HEK293 (cell line): ENCODE data around the gene CYREN.

Source experiments
- CTCF ChIA-PET: fragments of 350-600 bp; formaldehyde crosslinking; extraction: SDS; loops from one replicate; lab custom pipeline; 2021; ENCODE audit warnings: antibody characterized with exemption; lab: Yijun Ruan, JAX
- POLR2A ChIA-PET: fragments of 300-600 bp; formaldehyde crosslinking; extraction: SDS; loops from one replicate; lab custom pipeline; 2020; ENCODE audit warnings: antibody characterized with exemption, inconsistent platforms; lab: Yijun Ruan, JAX
- H3K27ac ChIP-seq: fragments of 200-500 bp; sonication (Bioruptor generic); 2 replicates; pipeline ENCODE4 v1.5.1; 2014; ENCODE audit warnings: low read depth, low read length, control low read depth, inconsistent platforms; ENCODE audit errors: extremely low read depth
- H3K36me3 ChIP-seq, 2 experiments: fragments of 200-500 bp in 1 of 2; sonication (Bioruptor generic) in 1 of 2; 1 replicate in 1 of 2; 2 replicates in 1 of 2; pipeline ENCODE4 v1.5.1; 2014 to 2017; ENCODE audit warnings: inconsistent platforms in 2 of 2, low read length in 2 of 2; ENCODE audit not compliant: control insufficient read depth in 2 of 2, insufficient read depth in 1 of 2
- H3K4me1 ChIP-seq: fragments of 200-500 bp; sonication (Bioruptor generic); 2 replicates; pipeline ENCODE4 v1.5.1; 2014; ENCODE audit warnings: mild to moderate bottlenecking, low read length, inconsistent platforms; ENCODE audit not compliant: control insufficient read depth, insufficient read depth
- H3K4me3 ChIP-seq: 2 replicates; pipeline ENCODE4 v1.5.1; 2011; ENCODE audit warnings: low read depth, mild to moderate bottlenecking, control low read depth, low read length, moderate library complexity
- H3K9me3 ChIP-seq: fragments of 200-500 bp; sonication (Bioruptor generic); 2 replicates; pipeline ENCODE4 v1.5.1; 2014; ENCODE audit warnings: low read depth, low read length, inconsistent platforms; ENCODE audit not compliant: control insufficient read depth, insufficient read depth
- AEBP2 ChIP-seq: fragments of 450-650 bp; formaldehyde crosslinking; IDR thresholded peaks from 2 replicates; pipeline ENCODE4 v1.5.1; 2016; ENCODE audit warnings: missing biosample characterization, missing genetic modification characterization, borderline replicate concordance
- HOXD13 ChIP-seq: sonication (generic); formaldehyde crosslinking; IDR thresholded peaks from 2 replicates; pipeline ENCODE4 v1.8.0; 2022; ENCODE audit warnings: missing genetic modification reagents, borderline replicate concordance
- REST ChIP-seq: fragments of 450-650 bp; formaldehyde crosslinking; IDR thresholded peaks from 2 replicates; pipeline ENCODE4 v1.5.1; 2016; ENCODE audit warnings: missing biosample characterization, missing genetic modification characterization
- SP7 ChIP-seq: fragments of 450-650 bp; formaldehyde crosslinking; IDR thresholded peaks from 2 replicates; pipeline ENCODE4 v1.5.1; 2016; ENCODE audit warnings: missing biosample characterization, missing genetic modification characterization
- TRIM28 ChIP-seq: IDR thresholded peaks from 2 replicates; pipeline ENCODE4 v1.6.1; 2011; ENCODE audit warnings: low read length, control low read depth, borderline replicate concordance
- YY1 ChIP-seq: fragments of 450-650 bp; formaldehyde crosslinking; IDR thresholded peaks from 2 replicates; pipeline ENCODE4 v1.5.1; 2018; ENCODE audit warnings: missing biosample characterization, missing genetic modification characterization
- ZBTB10 ChIP-seq: fragments of 450-650 bp; formaldehyde crosslinking; IDR thresholded peaks from 2 replicates; pipeline ENCODE4 v1.5.1; 2016; ENCODE audit warnings: missing biosample characterization, missing genetic modification characterization
- ZBTB11 ChIP-seq: fragments of 450-650 bp; formaldehyde crosslinking; conservative IDR thresholded peaks from 2 replicates; pipeline ENCODE4 v1.5.1; 2016; ENCODE audit warnings: low read depth, missing biosample characterization, missing genetic modification characterization
- ZNF169 ChIP-seq: fragments of 450-650 bp; formaldehyde crosslinking; IDR thresholded peaks from 2 replicates; pipeline ENCODE4 v1.5.1; 2016; ENCODE audit warnings: missing biosample characterization, missing genetic modification characterization
- ZNF175 ChIP-seq: fragments of 450-650 bp; formaldehyde crosslinking; IDR thresholded peaks from 2 replicates; pipeline ENCODE4 v1.5.1; 2016; ENCODE audit warnings: missing biosample characterization, missing genetic modification characterization
- ZNF202 ChIP-seq: fragments of 450-650 bp; formaldehyde crosslinking; IDR thresholded peaks from 2 replicates; pipeline ENCODE4 v1.5.1; 2016; ENCODE audit warnings: missing biosample characterization, missing genetic modification characterization, borderline replicate concordance
- ZNF239 ChIP-seq: fragments of 450-650 bp; formaldehyde crosslinking; IDR thresholded peaks from 2 replicates; pipeline ENCODE4 v1.5.1; 2016; ENCODE audit warnings: missing biosample characterization, missing genetic modification characterization
- ZNF335 ChIP-seq: fragments of 450-650 bp; formaldehyde crosslinking; conservative IDR thresholded peaks from 2 replicates; pipeline ENCODE4 v1.5.1; 2016; ENCODE audit warnings: missing biosample characterization, missing genetic modification characterization
- ZNF585B ChIP-seq: fragments of 450-650 bp; formaldehyde crosslinking; IDR thresholded peaks from 2 replicates; pipeline ENCODE4 v1.5.1; 2016; ENCODE audit warnings: missing biosample characterization, missing genetic modification characterization
- ZNF677 ChIP-seq: fragments of 450-650 bp; IDR thresholded peaks from 2 replicates; pipeline ENCODE4 v1.5.0; 2018; ENCODE audit warnings: missing biosample characterization, mild to moderate bottlenecking, missing genetic modification characterization, moderate library complexity
- ZNF792 ChIP-seq: fragments of 450-650 bp; formaldehyde crosslinking; IDR thresholded peaks from 2 replicates; pipeline ENCODE4 v1.5.1; 2016; ENCODE audit warnings: missing biosample characterization, missing genetic modification characterization

CYREN gene

GRCh38 chr7:135168001-135168400, 2.5 kb downstream of the CYREN start:
- Histone ChIP-seq H3K27ac (no peak overlapping the region), H3K36me3 (peaks cover 0 to 52% of the 10 kb centered on the region in 2 experiments; a peak in 1 of 3 replicates), H3K4me1 (no peaks in the 10 kb centered on the region), H3K9me3 (no peaks in the 10 kb centered on the region), H3K4me3 (no peak overlapping the region)
- POLR2A ChIA-PET = no interaction called here
- CTCF ChIA-PET = no interaction called here
- TF ChIP-seq YY1 (tag by site-specific recombination) (no peak), ZBTB10 (no peak), ZNF335 (tag by site-specific recombination) (no peak), TRIM28 (no peak), AEBP2 (no peak), REST (no peak), ZNF202 (tag by site-specific recombination) (no peak), HOXD13 (CRISPR knock-in tag) (no peak), ZNF239 (tag by site-specific recombination) (no peak)

- TF ChIP-seq ZNF792 (tag by site-specific recombination) = no peak
- no peak for TF ChIP-seq SP7
- TF ChIP-seq ZNF175 (tag by site-specific recombination) = no peak
- no peak for TF ChIP-seq ZNF677 (tag by site-specific recombination)
- TF ChIP-seq ZBTB11 (tag by site-specific recombination) = no peak
- TF ChIP-seq ZNF169 = no peak
- TF ChIP-seq ZNF585B (tag by site-specific recombination) = no peak
- ChIA-PET CTCF (no interaction called here), POLR2A (no interaction called here)
- H3K27ac ChIP-seq = no peak overlapping the region
- H3K4me1 ChIP-seq = no peaks in the 10 kb centered on the region
- H3K9me3 ChIP-seq = no peaks in the 10 kb centered on the region
- no peak overlapping the region for H3K4me3 ChIP-seq
- peaks cover 0 to 52% of the 10 kb centered on the region in 2 experiments; a peak in 1 of 3 replicates for H3K36me3 ChIP-seq
Measured at GRCh38 chr7:135167365-135167917, 3.1 kb downstream of the CYREN start.
